ENCODE data around the gene AMBRA1.

AMBRA1 gene

DNA sequence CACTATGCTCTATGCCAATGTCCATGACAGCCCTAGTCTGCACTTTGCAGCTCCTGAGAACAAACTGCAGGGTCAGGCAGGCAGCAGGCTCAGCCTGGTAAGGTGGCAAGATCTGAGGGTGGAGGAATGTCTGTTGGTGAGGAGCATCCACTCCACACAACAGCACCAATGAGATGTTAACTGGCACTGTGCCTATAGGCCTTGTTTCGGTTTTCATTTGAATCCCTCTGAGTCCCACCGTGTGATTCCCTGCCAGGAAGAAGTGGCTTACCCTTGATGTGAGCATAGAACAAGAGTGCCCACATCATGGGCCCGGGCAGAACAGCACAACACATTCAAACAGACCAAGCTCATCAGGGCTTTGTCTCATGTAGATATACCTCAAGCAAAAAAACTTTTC is 158.1 kb downstream of the AMBRA1 start:
- DNase-seq: no peak

DNA sequence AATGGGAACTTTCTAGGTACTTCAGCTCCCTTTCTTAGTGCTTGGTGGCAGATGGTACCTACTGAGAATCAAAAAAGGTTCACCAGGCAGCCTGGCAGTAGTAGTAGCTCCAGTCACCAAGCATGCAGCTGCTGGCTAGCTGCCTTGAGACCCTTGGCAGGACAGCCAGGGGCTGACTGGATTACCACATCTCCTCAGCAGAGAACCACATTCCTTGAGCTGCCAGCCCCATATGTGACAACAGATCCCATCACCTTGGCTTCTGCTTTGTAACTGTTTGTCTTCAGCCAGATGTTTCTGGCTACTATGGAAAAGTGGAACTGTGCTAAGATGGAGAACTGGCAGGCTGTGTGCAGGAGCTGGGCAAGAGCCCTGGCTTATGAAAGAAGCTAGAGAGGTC is 162.6 kb downstream of the AMBRA1 start:
- DNase-seq: no peak

DNA sequence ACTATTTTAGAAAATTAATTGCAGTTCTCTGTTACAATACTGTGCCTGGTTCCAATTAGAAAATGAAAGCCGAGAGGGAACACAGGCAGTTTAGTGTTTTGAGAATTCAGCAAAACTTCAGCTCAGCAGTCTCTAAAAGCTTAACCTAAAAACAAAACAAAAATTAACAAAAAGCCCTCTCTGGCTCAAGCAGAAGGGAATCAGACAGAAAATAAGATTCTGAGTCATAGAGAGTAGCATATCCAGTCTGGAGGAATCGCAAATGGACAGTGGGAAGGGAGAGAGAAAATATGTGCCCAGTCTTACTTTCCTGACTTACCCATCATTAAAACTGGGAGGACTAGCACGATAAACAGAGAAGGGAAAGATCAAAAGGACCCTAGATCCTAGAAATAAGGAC is 164.1 kb downstream of the AMBRA1 start:
- DNase-seq: no peak

DNA sequence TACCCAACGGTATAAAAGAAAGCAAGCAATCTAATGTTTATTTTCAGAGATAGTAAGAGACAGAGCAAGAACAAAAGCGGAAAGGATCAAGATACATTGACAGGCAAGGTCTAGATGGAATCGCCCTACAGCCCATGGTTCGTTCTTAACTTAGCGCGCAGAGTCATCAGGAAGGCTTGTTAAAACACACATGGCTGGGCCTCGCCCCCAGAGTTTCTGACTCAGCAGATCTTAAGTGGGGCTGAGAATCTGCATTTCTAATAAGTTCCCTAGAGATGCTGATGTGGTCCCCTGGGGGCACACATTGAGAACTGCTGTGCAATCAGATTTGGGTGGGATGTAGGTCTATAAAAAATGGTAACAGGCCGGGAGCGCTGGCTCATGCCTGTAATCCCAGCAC is 166.5 kb downstream of the AMBRA1 start:
- DNase-seq: no peak

DNA sequence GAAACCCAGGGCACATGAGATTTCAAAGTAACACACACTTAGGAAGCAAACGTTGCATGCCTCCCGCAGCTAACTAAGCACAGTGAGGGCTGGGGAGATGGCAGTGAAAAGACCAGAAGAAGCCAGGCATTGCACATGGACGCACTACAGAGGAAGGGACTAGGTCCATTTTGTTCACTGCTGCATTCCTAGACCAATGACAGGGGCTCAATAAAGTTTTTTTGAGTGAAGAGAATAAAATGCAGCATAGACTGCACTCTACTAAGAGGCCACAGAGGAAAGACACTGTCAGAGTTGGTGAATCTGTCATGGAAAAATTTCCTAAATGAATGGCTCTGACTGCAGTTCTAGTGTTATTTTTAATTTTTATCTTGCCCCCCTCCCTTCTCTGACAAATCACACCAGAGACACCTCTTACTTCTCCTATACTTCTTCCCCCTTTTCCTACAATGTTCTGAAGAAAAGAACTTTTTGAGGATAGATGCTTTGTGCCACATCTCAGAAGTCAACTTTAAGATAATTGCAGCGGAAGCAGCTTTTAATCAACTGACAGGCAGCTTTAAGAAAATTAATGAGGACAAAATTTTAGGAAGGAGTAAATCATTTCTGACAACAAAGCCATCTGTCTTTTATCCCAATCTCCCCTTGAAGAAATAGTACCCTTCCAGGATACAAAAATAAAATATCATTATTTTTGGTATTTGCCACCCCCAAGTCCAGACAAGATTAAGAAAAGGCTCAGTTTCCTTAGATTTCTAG is 167.4 kb downstream of the AMBRA1 start:
- no peak for DNase-seq

DNA sequence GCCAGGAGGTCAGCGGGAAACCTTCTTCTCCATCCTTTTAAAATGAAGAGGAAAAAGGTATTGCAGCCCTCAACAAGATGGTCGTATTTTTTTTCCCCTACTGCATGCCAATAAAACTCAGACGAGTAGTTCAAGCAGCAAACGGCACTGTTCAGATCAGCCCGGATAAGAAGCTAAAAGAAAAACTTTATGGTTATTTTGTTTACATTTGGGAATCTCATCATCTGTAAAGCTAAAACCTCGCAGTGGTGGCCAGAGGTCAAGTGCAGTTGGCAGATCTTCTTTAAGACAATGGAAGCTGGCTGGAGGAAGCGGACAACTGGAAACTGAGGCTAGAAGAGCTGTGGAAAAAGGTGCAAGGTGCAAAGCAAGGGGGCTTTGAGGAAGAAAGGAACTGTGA is 171.2 kb downstream of the AMBRA1 start:
- no peak for DNase-seq

DNA sequence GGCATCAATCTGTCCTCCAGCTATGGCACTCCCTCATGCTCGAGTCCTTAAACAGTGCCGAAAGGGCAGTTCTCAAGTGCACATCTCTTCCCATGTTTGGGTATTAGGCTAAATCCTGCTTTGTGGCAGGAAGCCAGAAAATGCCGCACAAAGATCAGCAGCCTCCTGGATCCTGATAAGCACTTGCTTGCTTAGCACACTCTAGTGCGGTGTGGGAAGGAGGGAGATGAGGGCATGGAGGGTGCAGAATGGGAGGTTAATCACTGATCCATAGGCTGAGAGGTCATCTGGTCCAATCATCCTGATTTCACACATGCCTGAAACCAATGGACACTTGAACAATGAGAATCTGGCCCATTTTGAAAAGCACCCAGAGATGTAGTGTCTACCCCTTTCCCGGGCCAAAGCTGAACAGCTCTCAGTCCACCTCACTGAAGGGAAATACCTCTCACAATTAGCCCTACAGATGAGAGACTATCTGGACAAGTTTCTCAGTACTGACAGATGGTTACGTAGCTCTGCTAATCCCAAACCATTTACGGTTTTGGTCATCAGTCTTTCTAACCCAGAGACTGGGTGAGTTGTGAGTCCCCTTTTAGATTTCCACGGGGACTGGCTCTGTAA is 172.5 kb downstream of the AMBRA1 start:
- DNase-seq: no peak

DNA sequence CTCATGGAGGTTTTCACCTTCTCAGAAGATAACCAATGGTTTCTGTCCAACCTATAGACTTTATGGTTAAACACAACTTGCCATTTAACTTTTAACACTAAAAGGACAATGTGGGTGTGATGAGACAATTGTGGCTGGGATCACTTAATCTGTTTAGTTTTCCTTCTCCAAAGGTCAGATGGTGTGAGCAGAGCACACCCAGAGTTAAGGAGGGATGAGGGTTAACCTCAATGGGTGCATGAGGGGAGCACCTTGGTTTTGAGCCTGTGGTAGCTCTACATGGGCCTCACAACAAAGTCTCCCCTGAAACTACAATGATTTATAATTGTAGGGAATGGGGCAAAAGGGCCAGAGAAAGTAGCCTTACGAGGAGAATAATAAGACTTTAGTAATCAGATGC is 173.3 kb downstream of the AMBRA1 start:
- no peak for DNase-seq

DNA sequence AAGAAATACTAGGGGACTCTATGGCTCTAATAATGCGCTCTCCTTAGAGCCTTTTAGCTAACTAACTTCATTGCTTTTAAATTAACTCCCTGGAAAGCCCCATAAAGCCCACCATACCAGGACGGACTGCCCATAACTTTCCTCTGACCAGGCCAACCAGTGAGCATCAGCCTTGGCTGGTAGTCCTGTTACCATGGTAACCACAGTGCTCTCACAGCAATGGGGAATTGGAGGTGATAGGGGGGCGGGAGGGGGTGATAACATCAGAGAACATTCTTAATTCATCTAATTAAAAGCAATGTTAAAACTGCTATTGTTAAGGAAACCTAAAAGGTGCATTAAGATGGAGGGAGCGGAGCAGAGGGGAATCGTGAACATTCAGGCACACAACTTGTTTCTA is 175.1 kb downstream of the AMBRA1 start:
- no peak for DNase-seq

DNA sequence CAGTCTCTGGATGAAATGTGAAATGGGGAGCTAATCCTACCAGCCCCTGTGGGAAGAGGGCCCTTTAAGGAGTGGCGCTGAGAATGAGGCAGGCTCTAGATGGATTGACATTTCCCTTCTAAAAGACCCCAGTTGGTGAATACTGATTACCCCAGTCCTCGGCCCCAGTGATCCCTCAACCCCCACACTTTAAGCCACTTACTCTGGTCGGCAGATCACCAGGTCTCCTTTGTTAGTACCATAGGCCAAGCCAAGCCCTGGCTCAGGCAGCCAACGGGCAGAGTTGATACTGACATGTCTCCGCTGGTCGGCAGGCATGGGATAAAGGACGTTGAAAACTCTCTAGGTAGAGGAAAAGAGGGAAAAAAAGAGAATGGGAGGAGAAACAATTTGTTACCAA is 176.1 kb downstream of the AMBRA1 start:
- DNase-seq: no peak

DNA sequence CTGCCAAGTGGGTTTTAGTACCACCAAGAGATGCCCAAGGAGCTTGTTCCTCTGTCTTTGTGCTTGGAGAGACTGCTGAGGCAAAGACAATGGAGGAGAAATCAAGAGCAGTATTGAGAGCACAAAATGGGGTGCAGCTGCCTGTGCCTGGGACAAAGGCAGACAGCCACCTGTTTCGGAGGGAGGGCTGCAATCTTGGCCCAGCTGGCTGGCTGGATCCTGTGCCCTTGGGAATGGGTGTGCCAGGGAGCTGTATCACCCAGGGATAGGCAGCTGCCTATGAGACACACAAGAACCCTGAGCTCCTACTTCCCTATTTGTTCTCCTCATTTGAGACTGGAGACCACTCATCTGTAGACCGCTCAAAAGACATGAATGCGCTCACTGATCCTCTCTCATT is 178.9 kb downstream of the AMBRA1 start:
- no peak for DNase-seq

DNA sequence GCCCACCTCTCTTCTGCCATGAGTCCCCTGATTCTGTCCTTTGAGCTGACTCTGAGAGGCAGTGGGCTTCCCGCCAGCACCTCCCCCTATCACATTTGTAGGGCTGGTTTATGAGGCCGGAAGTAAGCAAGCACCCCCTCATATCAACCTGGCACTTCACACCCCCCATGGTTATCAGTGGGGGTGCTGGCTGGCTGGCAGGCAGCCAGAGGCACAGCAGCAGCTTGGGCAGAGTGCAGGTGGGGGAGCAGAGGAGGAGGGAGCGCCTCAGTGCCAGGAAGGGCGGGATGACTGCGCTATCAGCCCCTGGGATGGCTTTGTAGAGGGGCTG is 179.4 kb downstream of the AMBRA1 start:
- no peak for DNase-seq

DNA sequence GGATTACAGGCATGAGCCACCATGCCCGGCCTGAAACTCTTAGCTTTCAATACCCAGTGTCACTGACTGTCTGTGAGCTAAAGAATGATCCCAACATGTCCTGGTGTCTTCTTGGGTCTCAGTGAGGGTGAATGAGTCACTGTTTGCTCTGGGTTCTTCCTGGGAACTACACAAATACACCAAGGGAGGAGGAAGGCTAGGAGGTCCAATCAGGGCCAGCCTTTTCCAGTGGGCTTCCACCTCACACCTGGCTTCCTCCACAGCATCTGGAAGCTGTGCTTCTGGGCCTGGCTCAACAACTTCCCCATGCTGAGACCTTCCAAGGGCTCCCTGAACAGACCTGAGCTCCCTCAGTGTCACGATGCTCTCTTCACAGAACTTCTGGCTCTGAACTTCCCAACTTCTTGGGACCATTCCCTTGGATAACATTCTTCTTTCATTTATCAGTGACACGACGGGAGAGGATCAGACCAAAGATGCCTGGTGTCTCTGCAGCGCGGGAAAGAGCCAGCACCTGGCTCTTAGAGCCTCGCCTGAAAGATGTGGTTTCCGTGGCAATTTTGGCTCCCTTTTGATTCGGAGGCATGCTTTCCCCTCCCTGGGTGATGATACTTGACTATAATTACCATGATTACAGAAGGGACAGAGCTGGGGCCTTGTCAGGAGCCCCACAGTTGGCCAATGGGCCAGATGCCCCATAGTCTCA is 179.9 kb downstream of the AMBRA1 start:
- no peak for DNase-seq

DNA sequence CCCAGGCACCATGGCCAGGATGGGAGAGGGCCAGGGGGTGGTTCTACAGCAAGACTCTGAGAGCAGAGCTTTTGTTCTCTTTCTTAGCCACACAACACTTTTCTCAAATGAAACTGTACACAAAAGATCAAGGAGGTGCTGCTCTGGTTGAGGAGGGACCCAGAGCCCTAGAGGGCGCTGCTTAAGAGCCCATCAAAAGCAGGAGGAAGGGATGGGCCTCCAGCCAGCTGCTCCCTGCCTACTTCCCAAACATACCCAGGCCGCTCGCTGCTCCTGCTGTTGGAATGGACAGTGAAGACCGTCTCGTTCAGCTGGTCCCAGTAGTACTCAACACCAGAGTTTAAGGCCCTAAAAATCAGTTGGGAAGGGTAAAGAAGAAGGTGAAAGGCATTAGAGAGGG is 183.8 kb downstream of the AMBRA1 start:
- no peak for DNase-seq

DNA sequence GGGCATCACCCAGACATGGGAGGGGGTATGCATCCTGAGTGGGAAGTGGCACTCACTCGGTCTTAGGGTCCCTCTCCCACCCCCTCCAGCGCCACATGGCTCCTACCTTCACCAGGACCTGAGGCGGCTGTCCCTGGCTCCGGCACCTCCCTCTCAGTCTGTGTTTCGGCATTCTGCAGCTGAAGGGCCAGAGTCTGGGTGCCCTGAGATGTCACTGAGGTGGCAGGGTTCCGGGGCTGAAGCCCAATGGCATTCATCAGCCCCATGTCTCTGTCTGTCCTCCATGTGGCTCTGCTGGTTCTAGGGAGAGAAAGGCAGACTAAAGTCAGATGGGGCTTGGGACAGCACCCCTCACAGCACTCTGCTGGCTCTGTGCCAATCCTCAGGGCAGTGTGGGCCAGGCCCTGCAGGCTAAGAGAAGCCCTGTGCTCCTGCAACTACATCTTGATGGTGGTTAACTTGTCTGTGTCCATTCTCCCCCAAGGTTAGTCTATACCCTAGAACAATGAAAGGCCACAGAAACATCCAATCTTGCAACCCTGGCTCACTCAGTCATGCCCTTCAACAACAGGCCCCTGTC is 185.3 kb downstream of the AMBRA1 start:
- DNase-seq: no peak

DNA sequence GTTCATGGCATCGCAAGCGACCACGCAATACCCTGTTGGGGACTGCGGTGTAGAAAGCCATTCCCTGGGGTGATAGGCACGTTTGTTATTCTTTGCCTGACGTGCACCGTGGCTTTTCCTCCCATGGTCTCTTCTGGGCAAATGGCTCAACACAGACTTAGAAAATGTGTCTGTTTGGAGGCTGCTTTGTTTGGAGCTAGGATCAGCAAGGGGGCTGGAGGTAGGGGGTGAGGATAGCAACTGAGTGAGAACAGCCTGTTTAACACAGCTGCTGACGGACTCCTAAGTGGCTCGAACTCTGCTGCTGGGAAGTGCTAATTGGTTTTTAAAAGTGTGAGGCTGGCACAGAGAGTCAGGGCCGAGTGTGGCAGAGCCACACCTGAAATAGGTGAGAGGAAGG is 186.2 kb downstream of the AMBRA1 start:
- no peak for DNase-seq

DNA sequence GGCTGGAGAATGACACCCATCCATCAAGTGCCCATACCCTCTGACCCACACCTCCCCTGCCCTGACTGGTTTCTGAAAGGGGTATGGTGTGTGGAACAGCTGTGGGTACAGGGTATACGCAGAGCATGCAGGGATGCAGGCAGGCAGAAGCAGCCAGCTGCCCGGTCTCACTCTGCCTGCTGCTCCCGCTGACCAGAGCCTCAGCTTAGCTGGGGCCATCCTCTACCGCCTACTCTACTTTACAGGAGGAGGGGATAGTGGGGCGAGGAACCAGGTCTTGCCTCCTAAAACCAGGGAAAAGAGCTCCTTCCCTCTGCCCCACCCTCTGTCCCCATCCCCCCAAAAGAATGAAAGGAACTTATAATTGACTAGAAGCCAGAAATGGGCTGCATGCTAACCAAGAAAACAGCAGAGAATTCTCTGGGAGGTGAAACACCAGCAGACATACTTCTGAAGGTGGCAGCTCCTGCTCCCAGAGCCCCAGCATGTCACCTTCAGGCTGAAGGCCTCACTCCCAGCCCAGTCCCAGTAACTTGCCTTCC is 189.3 kb downstream of the AMBRA1 start:
- DNase-seq: no peak

DNA sequence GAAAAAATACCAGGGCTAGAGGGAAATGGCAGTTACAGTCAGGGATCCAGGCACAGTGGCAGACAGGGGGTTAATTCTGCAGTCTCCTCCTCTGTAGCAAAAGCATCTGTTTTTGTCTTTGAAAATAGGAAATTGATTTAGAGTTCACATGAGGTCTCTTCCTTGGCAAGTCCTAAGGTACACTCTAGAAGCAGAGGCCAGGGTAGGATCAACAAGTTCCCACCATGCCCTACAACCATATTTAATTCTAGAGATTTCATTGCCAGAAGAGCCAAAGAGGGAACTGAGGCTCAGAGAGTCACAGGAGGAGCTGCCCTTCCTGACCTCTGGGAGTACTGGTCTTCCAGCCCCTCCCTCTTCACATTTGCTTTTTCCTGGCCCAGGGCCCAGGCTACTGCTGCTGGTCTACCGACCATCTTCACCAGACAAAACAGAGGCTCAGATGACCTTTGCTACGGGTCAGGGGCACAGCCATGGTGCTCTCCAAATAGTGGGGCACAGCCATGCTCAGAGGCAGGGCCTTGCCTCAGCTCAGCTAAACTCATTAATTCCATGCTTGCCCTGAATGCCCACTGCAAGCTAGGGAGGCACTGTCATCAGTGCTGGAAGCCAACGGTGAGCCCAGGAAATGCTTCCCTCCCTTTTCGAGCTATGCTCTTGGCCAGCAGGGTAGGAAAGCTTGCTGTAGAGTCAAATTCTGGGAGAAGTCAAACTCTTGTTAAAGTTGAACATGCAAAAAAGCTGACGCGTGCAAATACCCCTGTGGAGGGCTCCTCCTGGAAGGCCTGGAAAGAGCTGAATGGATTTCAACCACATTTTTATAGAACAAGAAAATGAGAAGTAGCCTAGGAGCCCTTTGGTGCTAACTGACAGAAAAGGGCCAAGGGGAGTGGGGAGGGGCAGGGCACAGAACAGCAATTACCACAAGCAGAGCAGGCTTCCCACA is 190.6 kb downstream of the AMBRA1 start:
- no peak for DNase-seq

DNA sequence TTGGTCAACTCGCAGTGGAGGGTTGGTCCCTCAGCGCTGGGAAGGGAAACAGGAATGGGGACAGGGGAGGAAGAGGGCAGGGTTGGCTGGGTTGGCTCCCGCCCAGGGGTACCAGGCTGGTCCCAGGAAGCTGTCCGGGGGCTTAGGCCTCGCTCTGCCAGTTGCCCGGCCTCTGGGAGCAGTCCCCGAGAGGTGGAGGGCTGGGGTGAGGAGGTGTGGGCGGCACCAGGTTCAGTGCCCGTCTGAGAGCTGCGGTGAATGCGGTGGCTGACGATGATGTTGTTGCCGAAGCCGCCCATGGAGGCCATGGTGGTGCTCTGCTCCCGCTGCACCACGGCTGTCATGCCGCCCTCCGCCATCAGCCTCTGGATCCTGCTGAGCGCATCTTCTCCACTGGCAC is 196.3 kb downstream of the AMBRA1 start:
- no peak for DNase-seq

DNA sequence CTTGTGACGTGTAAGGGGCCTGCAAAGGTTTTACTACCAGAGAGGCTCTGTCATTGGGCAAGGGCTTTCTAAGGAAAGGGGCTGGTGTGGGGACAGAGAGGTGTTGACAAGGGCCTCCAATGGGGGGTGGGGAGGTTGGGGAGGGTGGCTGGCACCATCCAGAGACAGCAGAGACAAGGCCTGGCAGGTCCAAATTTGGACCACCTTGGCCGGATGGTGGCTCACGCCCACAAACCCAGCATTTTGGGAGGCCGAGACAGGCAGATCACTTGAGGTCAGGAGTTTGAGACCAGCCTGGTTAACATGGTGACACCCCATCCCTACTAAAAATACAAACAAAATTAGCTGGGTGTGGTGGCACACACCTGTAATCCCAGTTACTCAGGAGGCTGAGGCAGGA is 200.1 kb downstream of the AMBRA1 start:
- no peak for DNase-seq

DNA sequence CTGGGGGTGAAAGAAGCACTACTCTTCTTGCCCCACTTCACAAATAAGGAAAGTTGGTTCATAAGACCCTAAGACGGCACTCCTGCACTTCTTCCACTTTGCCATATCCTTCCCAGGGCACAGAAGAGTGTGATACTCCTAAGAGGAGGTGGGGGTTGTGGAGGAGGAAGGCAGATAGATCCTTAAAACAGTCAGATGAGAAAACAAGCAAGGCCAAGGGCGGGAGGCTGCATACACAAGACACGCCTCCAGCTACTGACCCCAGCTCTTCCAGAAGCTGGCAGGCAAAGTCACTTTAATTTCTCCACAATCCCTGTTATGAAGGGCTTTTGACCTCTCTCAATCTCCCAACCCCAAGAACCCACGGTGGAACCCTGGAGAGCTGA is 200.6 kb downstream of the AMBRA1 start:
- no peak for DNase-seq

DNA sequence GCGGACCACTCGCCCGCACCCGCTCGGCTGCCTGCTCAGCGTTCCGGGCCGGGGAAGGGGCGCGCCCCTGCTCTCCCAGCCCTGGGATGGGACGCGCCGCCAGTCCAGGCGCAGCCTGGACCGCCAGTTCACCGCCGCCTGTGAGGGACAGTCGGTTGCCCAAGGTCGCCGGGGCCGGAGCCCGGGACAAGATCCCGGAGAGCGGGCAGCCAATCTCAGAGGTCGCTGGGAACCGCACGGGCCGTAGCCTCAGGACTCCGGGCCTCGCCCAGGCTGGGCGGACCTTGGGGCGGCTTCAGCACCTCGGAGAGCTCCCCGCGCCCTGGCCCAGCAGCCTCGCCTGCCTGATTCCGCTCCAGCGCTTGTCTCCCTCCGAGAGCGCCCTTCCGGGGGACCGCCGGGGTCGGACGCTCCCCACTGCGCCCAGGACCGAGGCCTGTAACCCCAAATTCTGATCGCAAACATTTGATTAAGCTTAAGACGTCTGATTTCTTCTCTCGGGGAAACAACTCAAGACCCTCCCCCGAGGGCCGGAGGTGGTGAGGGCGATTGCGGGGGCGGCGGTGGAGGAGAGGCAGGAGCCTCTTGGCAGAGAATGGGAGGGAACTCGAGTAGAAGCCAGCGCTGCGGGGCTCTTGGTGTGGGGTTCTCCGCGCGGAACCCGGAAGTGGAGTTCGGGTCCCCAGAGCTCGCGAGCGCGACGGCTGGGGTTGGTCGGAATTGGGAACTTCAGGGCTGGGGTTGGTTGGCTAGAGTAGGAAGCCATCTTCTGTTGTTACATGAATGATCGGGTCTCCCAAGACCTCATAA is 201.2 kb downstream of the AMBRA1 start:
- DNase-seq: peak; percentile 76
